Activated CD4-positive, alpha-beta T cell treated with anti-CD3 and anti-CD28 coated beads for 4 hours (primary cell): ENCODE data around the gene GSK3B.
A peak's percentile ranks its signal among the peaks of the same experiment; 100 is the strongest.
"Not testable (repeated sequence)": the region's sequence is repeated elsewhere in the genome, so short reads cannot be mapped to it uniquely, and the experiment has no call there.

Experiments
- DNase-seq, 2 donors: peaks; one replicate each; pipeline ENCODE4 v3.0.0-alpha.2; 2020

Gene GSK3B

GRCh38 chr3:119990888-119991287, 103.4 kb downstream of the GSK3B start:
- no peak for DNase-seq

- DNase-seq, result no peak
These were observed 104.1 kb downstream of the GSK3B start for GRCh38 chr3:119989981-119990655.

- DNase-seq, result not testable (repeated sequence)
These were observed 107.4 kb downstream of the GSK3B start for GRCh38 chr3:119986812-119987211.

- no peak for DNase-seq
These were observed 112.9 kb downstream of the GSK3B start for GRCh38 chr3:119981386-119981785.

GRCh38 chr3:119978554-119979208, 115.6 kb downstream of the GSK3B start:
- no peak for DNase-seq

GRCh38 chr3:119977353-119977752, 116.9 kb downstream of the GSK3B start:
- DNase-seq, result no peak

- no peak for DNase-seq
These were observed 118.0 kb downstream of the GSK3B start for GRCh38 chr3:119976214-119976613.

GRCh38 chr3:119974656-119975055, 119.6 kb downstream of the GSK3B start:
- no peak for DNase-seq

- DNase-seq, result no peak
These were observed 121.1 kb downstream of the GSK3B start for GRCh38 chr3:119973018-119973646.

GRCh38 chr3:119969759-119970158, 124.5 kb downstream of the GSK3B start:
- DNase-seq, result no peak

GRCh38 chr3:119967353-119968006, 126.8 kb downstream of the GSK3B start:
- no peak for DNase-seq

- DNase-seq, result no peak
These were observed 128.6 kb downstream of the GSK3B start for GRCh38 chr3:119965692-119966091.

- no peak for DNase-seq
These were observed 130.0 kb downstream of the GSK3B start for GRCh38 chr3:119964294-119964693.

- no peak for DNase-seq
These were observed 138.3 kb downstream of the GSK3B start for GRCh38 chr3:119955972-119956371.

GRCh38 chr3:119950666-119951325, 143.5 kb downstream of the GSK3B start:
- no peak for DNase-seq

GRCh38 chr3:119945291-119945690, 149.0 kb downstream of the GSK3B start:
- no peak for DNase-seq

- DNase-seq, result no peak
These were observed 150.2 kb downstream of the GSK3B start for GRCh38 chr3:119944091-119944490.

GRCh38 chr3:119939077-119939476, 155.2 kb downstream of the GSK3B start:
- no peak for DNase-seq

GRCh38 chr3:119937229-119937628, 157.0 kb downstream of the GSK3B start:
- peak; percentile 4 to 15 for DNase-seq

GRCh38 chr3:119934249-119934648, 160.0 kb downstream of the GSK3B start:
- no peak for DNase-seq

- DNase-seq, result no peak
These were observed 161.0 kb downstream of the GSK3B start for GRCh38 chr3:119933207-119933606.

GRCh38 chr3:119930286-119930685, 164.0 kb downstream of the GSK3B start:
- DNase-seq, result no peak

- no peak for DNase-seq
These were observed 167.1 kb downstream of the GSK3B start for GRCh38 chr3:119927190-119927589.
